ENCODE measurements around the gene REPS1.

DNA sequence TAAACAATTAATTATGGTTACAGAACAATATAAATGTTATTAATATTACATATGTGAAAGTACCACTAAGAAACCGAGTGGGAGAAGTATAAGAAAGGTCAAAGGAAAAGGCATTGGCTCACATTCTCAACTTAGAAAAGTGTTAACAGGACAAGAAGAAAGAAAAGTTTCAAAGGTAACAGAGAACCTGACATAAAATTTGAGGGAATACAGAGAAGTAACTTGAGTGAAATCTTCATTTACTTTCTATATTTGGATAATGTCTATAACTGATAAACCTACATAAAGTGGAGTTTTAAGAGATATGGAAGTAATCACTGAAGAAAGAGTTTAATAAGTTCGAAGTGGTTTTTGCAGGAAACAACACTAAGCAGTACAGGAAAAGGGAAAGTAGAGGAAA is 30.1 kb downstream of the REPS1 start:
- TF ChIP-seq, protein P1, sequence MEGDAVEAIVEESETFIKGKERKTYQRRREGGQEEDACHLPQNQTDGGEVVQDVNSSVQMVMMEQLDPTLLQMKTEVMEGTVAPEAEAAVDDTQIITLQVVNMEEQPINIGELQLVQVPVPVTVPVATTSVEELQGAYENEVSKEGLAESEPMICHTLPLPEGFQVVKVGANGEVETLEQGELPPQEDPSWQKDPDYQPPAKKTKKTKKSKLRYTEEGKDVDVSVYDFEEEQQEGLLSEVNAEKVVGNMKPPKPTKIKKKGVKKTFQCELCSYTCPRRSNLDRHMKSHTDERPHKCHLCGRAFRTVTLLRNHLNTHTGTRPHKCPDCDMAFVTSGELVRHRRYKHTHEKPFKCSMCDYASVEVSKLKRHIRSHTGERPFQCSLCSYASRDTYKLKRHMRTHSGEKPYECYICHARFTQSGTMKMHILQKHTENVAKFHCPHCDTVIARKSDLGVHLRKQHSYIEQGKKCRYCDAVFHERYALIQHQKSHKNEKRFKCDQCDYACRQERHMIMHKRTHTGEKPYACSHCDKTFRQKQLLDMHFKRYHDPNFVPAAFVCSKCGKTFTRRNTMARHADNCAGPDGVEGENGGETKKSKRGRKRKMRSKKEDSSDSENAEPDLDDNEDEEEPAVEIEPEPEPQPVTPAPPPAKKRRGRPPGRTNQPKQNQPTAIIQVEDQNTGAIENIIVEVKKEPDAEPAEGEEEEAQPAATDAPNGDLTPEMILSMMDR (IDR thresholded peaks at IDR 0.05) = no peak
- TF ChIP-seq POLR2A (IDR thresholded peaks at IDR 0.05) = no peak
